ENCODE measurements around the gene ADGRG6.

- no peak for TF ChIP-seq CTCF (IDR thresholded peaks at IDR 0.05)
- no peak for TF ChIP-seq POLR2AphosphoS5 (IDR thresholded peaks at IDR 0.05)
- TF ChIP-seq EP300 (IDR thresholded peaks at IDR 0.05; ENCODE audit: low read depth), result no peak
- TF ChIP-seq POLR2A (IDR thresholded peaks at IDR 0.05), result no peak
Measured at GRCh38 chr6:142367501-142368018, 65.8 kb downstream of the ADGRG6 start.
